GM19438 (cell line): ENCODE data around the gene PTPRT.

Experiments used
- ATAC-seq: cut with Tn5 transposase; IDR thresholded peaks from one replicate; pipeline ENCODE4 v1.9.1; 2021; ENCODE audit warnings: low read depth; ENCODE audit not compliant: unreplicated experiment

PTPRT gene

GRCh38 chr20:42594659-42595058 is 595.0 kb downstream of the PTPRT start:
- ATAC-seq = no peak

- no peak for ATAC-seq
Measured at GRCh38 chr20:42594011-42594410, 595.7 kb downstream of the PTPRT start.

DNA sequence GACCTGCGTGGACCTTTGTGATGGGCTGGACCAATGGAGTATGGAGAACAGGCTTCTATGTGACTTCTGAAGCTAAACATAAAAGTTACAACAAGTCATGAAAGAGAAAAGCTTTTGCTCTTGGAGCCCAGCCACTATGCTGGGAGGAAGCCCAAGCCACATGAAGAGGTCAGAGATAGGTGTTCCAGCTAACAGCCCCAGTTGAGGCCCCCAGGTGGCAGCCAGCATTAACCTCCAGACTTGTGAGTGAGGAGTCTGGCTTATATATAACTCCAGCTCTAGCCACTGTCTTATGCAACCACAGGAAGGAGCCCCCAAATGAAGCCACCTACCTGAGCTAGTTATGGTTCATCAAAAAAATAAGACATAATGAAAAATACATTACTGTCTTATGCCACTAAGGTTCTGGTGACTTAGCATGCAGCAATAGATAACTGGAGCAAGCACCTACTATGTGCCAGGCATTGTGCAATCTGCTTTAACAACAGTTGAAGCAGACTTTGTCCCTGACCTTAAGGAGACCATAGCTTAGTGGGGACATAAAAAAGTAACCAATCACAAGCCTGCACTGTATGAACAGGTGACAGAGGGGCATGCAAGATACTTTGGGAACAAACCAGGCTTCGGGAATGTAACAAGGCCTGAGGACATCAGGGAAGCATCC is 599.6 kb downstream of the PTPRT start:
- no peak for ATAC-seq

GRCh38 chr20:42588847-42589246 is 600.9 kb downstream of the PTPRT start:
- no peak for ATAC-seq

- ATAC-seq = no peak
Measured at GRCh38 chr20:42587427-42587826, 602.3 kb downstream of the PTPRT start.

- no peak for ATAC-seq
Measured at GRCh38 chr20:42581311-42581710, 608.4 kb downstream of the PTPRT start.

DNA sequence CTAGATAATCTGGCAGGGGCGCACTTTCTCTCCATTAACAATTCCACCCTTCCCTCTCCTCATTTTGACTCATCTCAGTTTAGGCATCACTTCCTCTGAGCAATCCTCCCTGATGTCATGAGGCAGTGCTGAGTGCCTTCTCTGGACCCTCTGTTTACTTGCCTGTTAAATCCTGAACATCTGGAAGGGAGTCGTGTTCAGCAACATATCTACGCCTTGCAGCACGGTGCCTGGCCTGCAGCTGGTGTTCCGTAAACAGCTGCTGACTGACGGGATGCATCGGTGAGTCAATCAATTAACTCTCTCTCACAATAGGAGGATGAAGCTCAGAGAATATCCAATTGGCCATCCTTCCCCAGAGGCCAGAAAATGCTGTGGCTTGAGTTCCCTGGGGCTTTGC is 613.5 kb downstream of the PTPRT start:
- ATAC-seq = no peak

DNA sequence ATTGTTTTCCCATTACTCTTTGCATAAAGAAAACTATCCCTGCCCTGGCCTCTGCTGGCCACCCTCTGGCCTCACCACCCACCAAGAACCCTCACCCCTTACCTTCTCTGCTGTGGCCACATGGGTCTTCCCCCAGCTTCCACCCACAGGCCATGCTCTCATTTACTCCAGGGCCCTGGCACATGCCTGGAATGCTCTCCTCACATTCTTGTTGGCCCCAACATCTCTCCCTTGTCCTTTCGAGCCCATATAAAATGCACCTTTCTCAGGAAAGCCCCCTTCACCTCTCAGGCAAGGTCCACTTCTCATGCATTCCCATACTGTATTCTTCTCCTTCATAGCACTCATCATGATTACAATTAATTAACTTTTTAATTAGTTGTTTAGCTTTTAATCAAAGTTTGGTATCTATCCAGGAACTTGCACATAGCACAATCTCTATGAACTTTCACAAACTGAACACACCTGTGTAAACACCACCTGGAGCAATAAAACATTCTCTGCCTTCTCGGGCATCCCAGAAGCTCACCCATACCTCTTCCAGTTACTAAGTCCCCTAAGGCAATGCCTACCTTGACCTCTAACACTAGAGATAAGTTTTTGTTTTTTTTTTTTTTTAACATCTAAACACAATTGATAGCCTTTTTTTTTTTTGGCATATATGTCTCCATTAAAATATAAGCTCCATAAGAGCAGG is 617.2 kb downstream of the PTPRT start:
- ATAC-seq = no peak

GRCh38 chr20:42567409-42567808 is 622.3 kb downstream of the PTPRT start:
- no peak for ATAC-seq

- no peak for ATAC-seq
Measured at GRCh38 chr20:42565235-42565995, 624.3 kb downstream of the PTPRT start.

GRCh38 chr20:42559665-42560064 is 630.0 kb downstream of the PTPRT start:
- ATAC-seq = no peak

GRCh38 chr20:42556575-42556974 is 633.1 kb downstream of the PTPRT start:
- no peak for ATAC-seq

DNA sequence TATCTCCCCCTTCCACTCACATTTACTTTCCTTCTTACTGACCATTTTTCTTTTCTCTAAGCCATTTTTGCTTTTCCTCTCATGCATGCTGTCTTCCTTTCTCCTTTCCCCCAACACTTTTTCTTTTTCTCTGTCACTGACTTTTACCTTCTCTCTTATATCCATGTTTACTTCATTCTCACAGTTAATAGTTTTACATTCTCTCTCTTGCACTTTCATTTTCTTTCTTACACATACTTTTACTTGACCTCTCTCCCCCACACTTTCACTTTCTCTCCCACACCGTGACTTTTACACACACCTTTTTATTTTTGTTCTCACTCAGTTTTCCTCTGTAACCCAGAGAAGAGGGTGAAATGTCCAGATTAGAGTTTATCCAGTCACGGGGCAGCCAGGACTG is 636.3 kb downstream of the PTPRT start:
- ATAC-seq = no peak

- no peak for ATAC-seq
Measured at GRCh38 chr20:42549496-42549895, 640.2 kb downstream of the PTPRT start.

DNA sequence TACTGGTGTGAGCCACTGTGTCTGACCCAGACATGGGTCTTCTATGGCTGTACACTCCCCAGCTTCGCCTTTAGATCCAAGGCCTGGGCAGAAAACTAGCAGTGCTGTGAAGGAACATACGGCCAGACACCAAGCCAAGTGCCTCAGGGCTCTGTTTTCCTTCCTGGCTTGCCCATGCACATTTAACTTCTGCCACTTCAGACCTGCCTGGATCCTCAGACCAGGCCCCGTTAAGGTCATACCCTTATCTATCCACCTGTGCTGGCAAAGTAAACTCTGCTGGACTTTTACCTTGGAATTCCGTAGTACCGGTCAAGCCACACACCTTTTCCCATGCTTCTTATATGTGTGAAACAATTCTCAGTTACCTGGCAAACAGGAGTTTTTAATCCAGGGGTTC is 644.8 kb downstream of the PTPRT start:
- no peak for ATAC-seq

GRCh38 chr20:42532831-42533230 is 656.9 kb downstream of the PTPRT start:
- ATAC-seq = no peak

GRCh38 chr20:42531508-42531961 is 658.2 kb downstream of the PTPRT start:
- no peak for ATAC-seq

GRCh38 chr20:42530855-42531448 is 658.8 kb downstream of the PTPRT start:
- ATAC-seq = no peak

DNA sequence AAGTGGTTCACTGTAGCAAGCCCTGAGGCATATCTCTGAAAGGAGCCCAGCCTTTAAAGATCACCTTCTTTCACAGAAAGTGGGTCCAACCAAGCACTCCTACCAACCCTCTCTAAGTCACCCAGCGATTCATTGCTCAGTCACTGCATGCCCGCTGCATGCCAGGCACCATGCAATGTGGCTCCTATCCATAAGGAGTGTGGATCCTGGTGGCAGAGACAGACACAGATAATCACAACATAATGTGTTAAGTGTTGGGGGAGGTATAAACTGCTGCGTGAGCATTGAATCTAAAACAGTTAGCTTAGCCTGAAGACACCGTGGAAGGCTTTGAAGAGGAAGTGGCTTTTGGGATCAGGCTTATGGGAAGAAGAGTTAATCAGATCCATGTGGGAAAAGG is 659.5 kb downstream of the PTPRT start:
- ATAC-seq = no peak

DNA sequence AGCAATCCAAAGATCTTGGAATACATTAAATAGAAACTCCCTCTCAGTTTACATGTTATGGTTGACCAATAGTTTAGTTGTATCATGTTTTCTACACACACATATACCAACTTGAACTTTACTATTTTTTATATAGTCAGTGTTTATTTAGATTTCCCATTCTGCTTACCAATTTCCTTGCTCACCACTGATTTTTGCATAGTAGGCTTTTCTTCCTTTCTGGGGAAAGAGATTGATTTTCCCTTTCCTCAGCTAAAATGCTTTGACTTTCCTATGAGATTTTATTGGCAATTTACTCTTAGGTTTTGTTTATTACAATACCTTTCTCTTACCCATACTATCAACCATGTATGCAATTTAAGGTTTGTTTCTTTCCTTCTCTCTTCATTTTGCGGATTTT is 665.6 kb downstream of the PTPRT start:
- no peak for ATAC-seq

GRCh38 chr20:42516692-42517091 is 673.0 kb downstream of the PTPRT start:
- ATAC-seq = no peak
